Skeletal muscle satellite cell (primary cell): Measurements from ENCODE around the gene ATPAF2.

ENCODE experiments used
- H3K27me3 ChIP-seq: 2 replicates; pipeline ENCODE4 v1.7.0; 2013; ENCODE audit warnings: low read length; ENCODE audit not compliant: control insufficient read depth, insufficient read depth
- H3K36me3 ChIP-seq: 2 replicates; pipeline ENCODE4 v1.7.0; 2013; ENCODE audit warnings: mild to moderate bottlenecking, control low read depth, low read length; ENCODE audit not compliant: insufficient read depth
- H3K4me1 ChIP-seq: 2 replicates; pipeline ENCODE4 v1.7.0; 2013; ENCODE audit warnings: low read length; ENCODE audit not compliant: control insufficient read depth, insufficient read depth
- H3K4me2 ChIP-seq: 2 replicates; pipeline ENCODE4 v1.7.0; 2013; ENCODE audit warnings: mild to moderate bottlenecking, low read length
- H3K4me3 ChIP-seq: 2 replicates; pipeline ENCODE4 v1.7.0; 2013; ENCODE audit warnings: low read length
- H3K9ac ChIP-seq: 2 replicates; pipeline ENCODE4 v1.7.0; 2013; ENCODE audit warnings: mild to moderate bottlenecking, low read depth, low read length, moderate library complexity
- H3K9me3 ChIP-seq: replicated peaks from 2 replicates; pipeline ENCODE4 v1.7.0; 2013; ENCODE audit warnings: mild to moderate bottlenecking, control low read depth, low read length

Gene ATPAF2

GRCh38 chr17:18021372-18021771 is 17.6 kb downstream of the ATPAF2 start:
- no peaks in the 10 kb centered on the region for H3K9me3 ChIP-seq
- no peak overlapping the region for H3K9ac ChIP-seq
- H3K36me3 ChIP-seq, result no peaks in the 10 kb centered on the region
- H3K4me1 ChIP-seq, result peaks cover 15% of the 10 kb centered on the region
- no peak overlapping the region for H3K4me3 ChIP-seq
- no peaks in the 10 kb centered on the region for H3K27me3 ChIP-seq
- H3K4me2 ChIP-seq, result no peak overlapping the region

- Histone ChIP-seq H3K27me3 (no peaks in the 10 kb centered on the region), H3K4me3 (no peak overlapping the region), H3K9ac (no peak overlapping the region), H3K36me3 (no peaks in the 10 kb centered on the region), H3K4me2 (no peak overlapping the region), H3K9me3 (no peaks in the 10 kb centered on the region), H3K4me1 (peaks cover 11% of the 10 kb centered on the region)
Measured at GRCh38 chr17:18020971-18021370, 18.0 kb downstream of the ATPAF2 start.

DNA sequence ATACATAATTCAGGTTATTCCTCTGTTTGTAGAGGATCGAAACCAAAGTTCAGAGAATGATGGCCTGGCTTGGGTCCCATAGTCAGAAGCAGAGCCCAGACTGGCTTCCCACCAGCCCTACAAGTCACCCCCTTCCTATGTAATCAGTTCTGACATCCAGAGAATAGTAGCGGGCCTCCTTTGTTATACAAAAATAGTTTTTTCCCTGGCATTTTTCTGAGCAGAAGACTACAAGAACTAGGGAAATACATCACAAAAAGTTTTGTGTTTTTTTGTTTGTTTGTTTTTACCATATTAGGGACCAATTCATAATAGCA is 19.2 kb downstream of the ATPAF2 start:
- Histone ChIP-seq H3K27me3 (no peaks in the 10 kb centered on the region), H3K4me2 (no peak overlapping the region), H3K4me3 (no peak overlapping the region), H3K9ac (no peak overlapping the region), H3K4me1 (no peaks in the 10 kb centered on the region), H3K9me3 (no peaks in the 10 kb centered on the region), H3K36me3 (peaks cover 4% of the 10 kb centered on the region)

DNA sequence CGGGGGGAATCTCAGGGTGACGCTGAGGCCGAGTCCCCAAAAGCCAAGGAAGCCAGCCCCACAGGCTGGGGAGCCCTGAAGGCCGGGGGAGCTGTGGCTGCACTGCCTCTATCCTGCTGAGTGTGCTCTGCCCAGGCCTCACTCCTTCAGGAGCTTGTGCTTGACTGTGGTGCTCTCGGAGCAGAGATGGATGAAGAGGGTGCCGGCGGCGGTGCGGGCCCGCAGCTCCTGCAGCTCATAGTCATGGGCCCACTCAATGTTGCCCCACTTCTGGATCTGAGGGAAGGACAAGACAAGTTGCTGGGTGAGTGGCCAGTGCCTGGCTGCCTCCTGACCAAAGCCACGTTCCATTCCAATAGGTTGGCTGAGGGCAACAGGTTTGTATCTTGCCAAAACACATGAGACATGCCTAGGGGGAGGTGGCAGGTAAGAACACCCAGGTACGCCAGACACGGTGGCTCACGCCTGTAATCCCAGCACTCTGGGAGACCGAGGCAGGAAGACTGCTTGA is 20.5 kb downstream of the ATPAF2 start:
- Histone ChIP-seq H3K27me3 (no peaks in the 10 kb centered on the region), H3K36me3 (peaks cover 4% of the 10 kb centered on the region), H3K9ac (no peak overlapping the region), H3K4me2 (no peak overlapping the region), H3K4me3 (no peak overlapping the region), H3K9me3 (no peaks in the 10 kb centered on the region), H3K4me1 (no peaks in the 10 kb centered on the region)

GRCh38 chr17:18017958-18018357 is 21.0 kb downstream of the ATPAF2 start:
- H3K36me3 ChIP-seq, result peaks cover 4% of the 10 kb centered on the region
- no peaks in the 10 kb centered on the region for H3K4me1 ChIP-seq
- no peak overlapping the region for H3K4me2 ChIP-seq
- no peaks in the 10 kb centered on the region for H3K9me3 ChIP-seq
- no peaks in the 10 kb centered on the region for H3K27me3 ChIP-seq
- no peak overlapping the region for H3K9ac ChIP-seq
- no peak overlapping the region for H3K4me3 ChIP-seq

DNA sequence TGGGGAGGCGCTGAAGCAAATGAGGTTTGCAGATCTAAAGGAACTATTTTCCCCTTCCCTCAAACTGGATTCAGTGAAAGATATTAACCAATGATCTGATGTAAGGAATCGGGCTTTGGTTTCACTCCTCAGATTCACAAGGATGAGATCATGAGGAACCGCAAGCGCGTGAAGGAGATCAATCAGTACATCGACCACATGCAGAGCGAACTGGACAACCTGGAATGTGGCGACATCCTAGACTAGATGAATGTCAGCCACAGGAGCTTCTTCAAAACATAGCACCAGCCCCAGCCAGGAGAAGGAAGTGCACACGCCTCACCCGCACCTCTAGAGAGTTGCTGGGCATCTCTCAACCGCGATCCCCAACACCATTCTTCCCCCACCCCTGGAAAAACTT is 22.5 kb downstream of the ATPAF2 start:
- H3K36me3 ChIP-seq, result peaks cover 4% of the 10 kb centered on the region

GRCh38 chr17:18015593-18015992 is 23.4 kb downstream of the ATPAF2 start:
- Histone ChIP-seq H3K9me3 (no peaks in the 10 kb centered on the region), H3K4me2 (no peak overlapping the region), H3K4me1 (no peaks in the 10 kb centered on the region), H3K9ac (no peak overlapping the region), H3K4me3 (no peak overlapping the region), H3K36me3 (peaks cover 4% of the 10 kb centered on the region), H3K27me3 (no peaks in the 10 kb centered on the region)

More for the DNA sequence above, 22.5 kb downstream of the ATPAF2 start:
- no peaks in the 10 kb centered on the region for H3K4me1 ChIP-seq
- no peaks in the 10 kb centered on the region for H3K27me3 ChIP-seq
- H3K9me3 ChIP-seq, result no peaks in the 10 kb centered on the region
- no peak overlapping the region for H3K4me2 ChIP-seq
- H3K9ac ChIP-seq, result no peak overlapping the region
- H3K4me3 ChIP-seq, result no peak overlapping the region

DNA sequence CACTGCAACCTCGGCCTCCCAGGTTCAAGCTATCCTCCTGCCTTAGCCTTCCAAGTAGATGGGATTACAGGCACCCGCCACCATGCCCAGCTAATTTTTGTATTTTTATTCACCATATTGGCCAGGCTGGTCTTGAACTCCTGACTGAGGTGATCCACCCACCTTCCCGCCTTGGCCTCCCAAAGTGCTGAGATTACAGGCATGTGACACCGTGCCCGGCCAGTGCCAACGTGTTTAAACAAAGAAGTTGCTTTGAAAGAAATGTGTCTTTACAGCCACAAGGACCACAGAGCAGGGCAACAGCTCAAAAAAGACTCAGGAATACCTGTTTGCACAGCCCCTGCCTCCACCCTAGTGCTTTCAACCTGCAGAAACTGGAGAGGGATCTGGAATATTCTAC is 25.0 kb downstream of the ATPAF2 start:
- H3K4me1 ChIP-seq, result peaks cover 5% of the 10 kb centered on the region
- H3K9ac ChIP-seq, result no peak overlapping the region
- no peak overlapping the region for H3K4me3 ChIP-seq
- H3K36me3 ChIP-seq, result peaks cover 4% of the 10 kb centered on the region
- H3K4me2 ChIP-seq, result no peak overlapping the region
- no peaks in the 10 kb centered on the region for H3K27me3 ChIP-seq
- H3K9me3 ChIP-seq, result no peaks in the 10 kb centered on the region

DNA sequence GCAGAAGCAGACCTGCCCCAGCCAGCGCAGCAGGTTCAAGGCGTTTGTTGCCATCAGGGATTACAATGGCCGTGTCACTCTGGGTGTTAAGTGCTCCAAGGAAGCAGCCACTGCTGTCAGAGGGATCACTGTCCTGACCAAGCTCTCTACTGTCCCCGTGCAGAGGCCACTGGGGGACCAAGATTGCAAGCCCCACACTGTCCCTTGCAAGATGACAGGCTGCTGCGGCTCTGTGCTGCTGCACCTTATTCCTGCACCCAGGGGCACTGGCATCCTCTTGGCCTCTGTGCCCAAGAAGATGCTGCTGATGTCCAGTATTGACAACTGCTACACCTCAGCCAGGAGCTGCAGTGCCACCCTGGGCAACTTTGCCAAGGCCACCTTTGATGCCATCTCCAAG is 27.7 kb downstream of the ATPAF2 start:
- Histone ChIP-seq H3K27me3 (no peaks in the 10 kb centered on the region), H3K4me2 (no peak overlapping the region), H3K4me1 (peaks cover 16% of the 10 kb centered on the region), H3K4me3 (no peak overlapping the region), H3K9ac (no peak overlapping the region), H3K36me3 (peaks cover 4% of the 10 kb centered on the region), H3K9me3 (no peaks in the 10 kb centered on the region)

DNA sequence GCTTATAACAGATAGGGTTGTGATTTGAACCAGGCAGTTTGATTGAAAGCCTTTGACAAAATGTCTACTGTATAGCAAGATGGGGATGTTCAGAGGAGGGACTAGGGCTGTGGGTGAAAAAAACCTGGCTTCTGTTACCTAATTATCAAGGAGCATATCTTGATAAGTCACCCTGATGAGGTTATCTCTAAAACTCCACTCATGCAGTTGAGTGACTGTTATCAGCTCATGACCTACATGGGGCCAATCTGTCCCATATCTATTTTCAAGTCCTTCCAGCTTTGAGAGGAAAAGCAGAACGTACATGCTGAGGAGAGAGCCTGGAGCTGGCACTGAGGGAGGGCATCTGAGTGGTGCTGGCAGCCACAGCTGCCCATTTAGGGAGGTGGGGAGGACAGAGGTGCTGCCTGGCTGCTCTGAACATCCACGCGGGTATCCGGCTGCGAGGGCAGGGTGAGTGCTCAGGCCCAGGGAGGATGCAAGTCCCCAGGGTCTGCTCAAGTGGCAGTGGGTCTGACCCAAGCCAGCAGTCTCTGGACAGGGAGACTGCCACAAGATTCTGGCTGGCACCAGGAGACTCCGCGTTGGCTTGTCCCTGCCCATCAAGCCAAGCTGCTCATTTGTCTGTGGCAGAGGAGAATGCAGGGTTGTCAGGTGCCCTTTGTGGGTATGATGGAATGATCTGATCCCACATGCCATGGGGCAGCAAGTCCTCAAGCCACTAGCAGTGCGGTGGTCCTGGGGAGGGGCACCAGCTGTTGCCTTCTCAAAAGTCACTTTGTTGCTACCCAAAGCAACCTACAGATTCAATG is 29.2 kb downstream of the ATPAF2 start:
- Histone ChIP-seq H3K9me3 (no peaks in the 10 kb centered on the region), H3K27me3 (no peaks in the 10 kb centered on the region), H3K36me3 (no peaks in the 10 kb centered on the region), H3K4me2 (no peak overlapping the region), H3K4me3 (no peak overlapping the region), H3K4me1 (peaks cover 16% of the 10 kb centered on the region), H3K9ac (no peak overlapping the region)

DNA sequence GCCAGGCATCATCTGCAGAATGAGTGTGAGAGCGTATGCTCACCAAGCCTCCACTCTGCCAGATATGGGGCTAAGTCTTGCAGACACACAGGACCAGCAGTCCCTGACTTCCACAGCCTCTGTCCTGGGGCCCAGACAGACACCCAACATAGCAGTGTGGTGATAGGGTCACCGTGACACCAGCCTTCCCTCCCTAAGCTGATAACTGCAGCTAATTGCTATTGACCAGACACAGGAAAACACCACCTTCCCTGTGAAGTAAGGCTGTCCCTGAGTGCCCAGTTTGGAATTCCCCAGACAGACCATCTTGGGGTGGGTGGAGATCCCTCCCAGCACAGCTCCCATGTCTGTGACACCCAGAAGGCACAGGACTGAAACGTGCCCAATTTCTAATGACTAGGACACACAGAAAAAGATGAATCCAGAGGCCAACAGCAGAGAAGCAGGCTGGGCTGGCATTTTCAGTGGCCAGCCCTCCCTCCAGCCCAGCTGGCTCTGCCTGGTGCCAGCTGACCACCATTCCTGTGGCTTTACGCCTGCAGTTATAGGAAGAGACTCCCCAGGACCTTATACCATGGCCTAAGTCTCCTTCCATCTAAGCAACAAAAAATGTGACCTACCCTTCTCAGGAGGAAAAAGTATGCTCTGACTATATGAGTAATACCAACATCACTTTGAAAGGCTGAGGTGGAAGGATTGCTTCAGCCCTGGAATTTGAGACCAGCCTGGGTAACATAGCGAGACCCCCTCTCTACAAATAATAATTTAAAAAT is 30.3 kb downstream of the ATPAF2 start:
- Histone ChIP-seq H3K36me3 (no peaks in the 10 kb centered on the region), H3K27me3 (no peaks in the 10 kb centered on the region), H3K4me1 (peaks cover 16% of the 10 kb centered on the region), H3K4me2 (peak overlapping the region; percentile 53), H3K9ac (peak overlapping the region; percentile 43), H3K4me3 (peak overlapping the region; percentile 11), H3K9me3 (no peaks in the 10 kb centered on the region)
